HG03066 (cell line): ENCODE measurements around the gene TMEM45B.
"Not testable (repeated sequence)": the region's sequence is repeated elsewhere in the genome, so short reads cannot be mapped to it uniquely, and the experiment has no call there.

ENCODE experiments used
- ATAC-seq: cut with Tn5 transposase; IDR thresholded peaks from one replicate; pipeline ENCODE4 v1.9.1; 2021; ENCODE audit warnings: low read depth; ENCODE audit not compliant: unreplicated experiment

The TMEM45B gene

GRCh38 chr11:129849447-129850130, 33.9 kb downstream of the TMEM45B start:
- ATAC-seq, result no peak

- ATAC-seq, result no peak
Observed at GRCh38 chr11:129852125-129852740, 36.6 kb downstream of the TMEM45B start.

GRCh38 chr11:129853518-129854231, 38.0 kb downstream of the TMEM45B start:
- ATAC-seq, result no peak

GRCh38 chr11:129854232-129854805, 38.7 kb downstream of the TMEM45B start:
- no peak for ATAC-seq

- no peak for ATAC-seq
Observed at GRCh38 chr11:129855086-129855485, 39.4 kb downstream of the TMEM45B start.

- no peak for ATAC-seq
Observed at GRCh38 chr11:129856036-129856435, 40.4 kb downstream of the TMEM45B start.

GRCh38 chr11:129861702-129862522, 46.3 kb downstream of the TMEM45B start:
- no peak for ATAC-seq

- no peak for ATAC-seq
Observed at GRCh38 chr11:129864811-129865210, 49.2 kb downstream of the TMEM45B start.

GRCh38 chr11:129865701-129866100, 50.1 kb downstream of the TMEM45B start:
- ATAC-seq, result no peak

GRCh38 chr11:129866311-129866710, 50.7 kb downstream of the TMEM45B start:
- no peak for ATAC-seq

- not testable (repeated sequence) for ATAC-seq
Observed at GRCh38 chr11:129868626-129869025, 53.0 kb downstream of the TMEM45B start.

- ATAC-seq, result no peak
Observed at GRCh38 chr11:129871914-129872313, 56.3 kb downstream of the TMEM45B start.

GRCh38 chr11:129880311-129880710, 64.7 kb downstream of the TMEM45B start:
- ATAC-seq, result no peak

- ATAC-seq, result no peak
Observed at GRCh38 chr11:129881570-129882170, 66.0 kb downstream of the TMEM45B start.

GRCh38 chr11:129884581-129884980, 68.9 kb downstream of the TMEM45B start:
- no peak for ATAC-seq

- ATAC-seq, result no peak
Observed at GRCh38 chr11:129885381-129885780, 69.7 kb downstream of the TMEM45B start.

GRCh38 chr11:129888451-129888850, 72.8 kb downstream of the TMEM45B start:
- ATAC-seq, result no peak

- ATAC-seq, result no peak
Observed at GRCh38 chr11:129894278-129895125, 78.9 kb downstream of the TMEM45B start.
